A549 (cell line): ENCODE results near the gene GRIN3A. TPM values are rescaled to one million over a fixed set of nuclear protein-coding genes. Genes with fewer than 3 reads are reported as not detected.

Experiments
- ATAC-seq, 2 experiments: fragments of 200-7000 bp in 1 of 2; fragments of >200 bp in 1 of 2; cut with Nextera tagmentation in 1 of 2; cut with Tn5 transposase in 1 of 2; 3 replicates each; pipeline versions ENCODE4 v1.8.0 to v1.9.1; 2018 to 2020; ENCODE audit warnings: mild to moderate bottlenecking in 1 of 2, moderate library complexity in 1 of 2
- CTCF ChIA-PET: fragments of 300-600 bp; sonication (Branson Sonifier 250); formaldehyde crosslinking; extraction: SDS; loops from one replicate; lab custom pipeline; 2021; ENCODE audit warnings: antibody characterized with exemption, inconsistent platforms; lab: Yijun Ruan, JAX
- POLR2A ChIA-PET: fragments of 350-600 bp; formaldehyde crosslinking; extraction: SDS; loops from one replicate; lab custom pipeline; 2021; ENCODE audit warnings: antibody characterized with exemption, inconsistent platforms; lab: Yijun Ruan, JAX
- DNase-seq, 2 experiments: peaks; one replicate each; pipeline versions ENCODE4 v3.0.0 to v3.0.0-alpha.2; 2011 to 2016; ENCODE audit warnings: low read depth in 1 of 2, low spot score in 1 of 2
- FAIRE-seq: peaks from 2 replicates; lab custom pipeline; 2011; peaks lifted over from hg19 to GRCh38; lab: Jason Lieb, UNC
- H3K27ac ChIP-seq, 2 experiments: fragments of >200 bp; sonication (Bioruptor Twin); formaldehyde crosslinking; 3 replicates each; pipeline ENCODE4 v1.5.1; 2016 to 2017
- H3K4me1 ChIP-seq: fragments of >200 bp; sonication (Bioruptor Twin); formaldehyde crosslinking; 3 replicates; pipeline ENCODE4 v1.6.1; 2016
- H3K4me2 ChIP-seq: fragments of >200 bp; sonication (Bioruptor Twin); formaldehyde crosslinking; 3 replicates; pipeline ENCODE4 v1.6.1; 2016
- H3K4me3 ChIP-seq: fragments of >200 bp; sonication (Bioruptor Twin); formaldehyde crosslinking; 3 replicates; pipeline ENCODE4 v1.5.1; 2016
- H3K9me3 ChIP-seq: fragments of >200 bp; sonication (Bioruptor Twin); formaldehyde crosslinking; 3 replicates; pipeline ENCODE4 v1.6.1; 2016
- CEBPB ChIP-seq, 2 experiments: fragments of >200 bp in 1 of 2; sonication (Bioruptor Twin) in 1 of 2; formaldehyde crosslinking in 1 of 2; IDR thresholded peaks; 2 replicates each; pipeline ENCODE4 v1.6.1; 2012 to 2016
- CHD4 ChIP-seq: fragments of 200-600 bp; sonication (generic); IDR thresholded peaks from 2 replicates; pipeline ENCODE4 v1.6.1; 2016; ENCODE audit warnings: antibody characterized with exemption, mild to moderate bottlenecking, borderline replicate concordance
- CTCF ChIP-seq: fragments of >200 bp; sonication (Bioruptor Twin); formaldehyde crosslinking; IDR thresholded peaks from 3 replicates; pipeline ENCODE4 v1.5.1; 2016
- E2F6 ChIP-seq: IDR thresholded peaks from 2 replicates; pipeline ENCODE4 v1.6.1; 2012; ENCODE audit warnings: low read depth, borderline replicate concordance
- EHMT2 ChIP-seq: fragments of 200-600 bp; sonication (generic); IDR thresholded peaks from 2 replicates; pipeline ENCODE4 v1.6.1; 2016; ENCODE audit warnings: antibody characterized with exemption, low read depth, mild to moderate bottlenecking, moderate library complexity
- FOXS1 ChIP-seq: fragments of 250-450 bp; sonication (Bioruptor Pico); IDR thresholded peaks from 2 replicates; pipeline ENCODE4 v1.5.0; 2020; ENCODE audit warnings: mild to moderate bottlenecking, moderate library complexity
- HDAC2 ChIP-seq: fragments of 200-600 bp; sonication (generic); IDR thresholded peaks from 2 replicates; pipeline ENCODE4 v1.6.1; 2016
- HEYL ChIP-seq: fragments of 250-450 bp; sonication (Bioruptor Pico); IDR thresholded peaks from 2 replicates; pipeline ENCODE4 v1.8.0; 2021; ENCODE audit warnings: mild to moderate bottlenecking, moderate library complexity
- HOXB13 ChIP-seq: fragments of 250-450 bp; sonication (Bioruptor Pico); IDR thresholded peaks from 2 replicates; pipeline ENCODE4 v1.5.0; 2020; ENCODE audit warnings: low read depth, mild to moderate bottlenecking, moderate library complexity
- HOXB5 ChIP-seq: fragments of 250-450 bp; sonication (Bioruptor Pico); IDR thresholded peaks from 2 replicates; pipeline ENCODE4 v1.5.0; 2020; ENCODE audit warnings: mild to moderate bottlenecking, moderate library complexity
- JUN ChIP-seq, 2 experiments: fragments of >200 bp; sonication (Bioruptor Twin); formaldehyde crosslinking; IDR thresholded peaks; 2 replicates in 1 of 2; 3 replicates in 1 of 2; pipeline ENCODE4 v1.6.1; 2016 to 2017
- JUNB ChIP-seq: fragments of >200 bp; sonication (Bioruptor Twin); formaldehyde crosslinking; IDR thresholded peaks from 2 replicates; pipeline ENCODE4 v1.6.1; 2016
- MAX ChIP-seq: IDR thresholded peaks from 2 replicates; pipeline ENCODE4 v1.6.1; 2012
- MAZ ChIP-seq: fragments of 150-350 bp; IDR thresholded peaks from 2 replicates; pipeline ENCODE4 v1.6.1; 2014; ENCODE audit warnings: antibody characterized with exemption, low read depth, low read length, borderline replicate concordance
- MYC ChIP-seq: IDR thresholded peaks from 2 replicates; pipeline ENCODE4 v1.6.1; 2012; ENCODE audit warnings: mild to moderate bottlenecking, inconsistent platforms, low read length, improper control_type of control experiment, borderline replicate concordance
- NFE2L2 ChIP-seq: fragments of 150-350 bp; conservative IDR thresholded peaks from 2 replicates; pipeline ENCODE4 v1.6.1; 2014; ENCODE audit warnings: low read length
- RARB ChIP-seq: fragments of 250-450 bp; sonication (Bioruptor Pico); IDR thresholded peaks from 2 replicates; pipeline ENCODE4 v1.8.0; 2021; ENCODE audit warnings: mild to moderate bottlenecking, moderate library complexity
- RCOR1 ChIP-seq: fragments of 150-350 bp; IDR thresholded peaks from 2 replicates; pipeline ENCODE4 v1.6.1; 2014; ENCODE audit warnings: antibody characterized with exemption, low read length, low read depth
- TFCP2L1 ChIP-seq: fragments of 250-450 bp; sonication (Bioruptor Pico); IDR thresholded peaks from 2 replicates; pipeline ENCODE4 v1.5.0; 2021; ENCODE audit warnings: mild to moderate bottlenecking
- ZC3H11A ChIP-seq: fragments of 450-650 bp; IDR thresholded peaks from 2 replicates; pipeline ENCODE4 v1.6.1; 2014; ENCODE audit warnings: antibody characterized with exemption, mild to moderate bottlenecking
- ZFP36 ChIP-seq: fragments of 450-650 bp; IDR thresholded peaks from 2 replicates; pipeline ENCODE4 v1.6.1; 2014; ENCODE audit warnings: borderline replicate concordance; ENCODE audit not compliant: partially characterized antibody
- ZSCAN20 ChIP-seq: fragments of 250-450 bp; sonication (Bioruptor Pico); IDR thresholded peaks from 2 replicates; pipeline ENCODE4 v1.8.0; 2022; ENCODE audit warnings: mild to moderate bottlenecking, moderate library complexity
- polyA plus RNA-seq, 4 experiments: library from polyadenylated mRNA; depleted of rRNA in 3 of 4; stranded (reverse); fragments of >200 nt; fragmentation: RNase III in 1 of 4; extraction: RNeasy Plus Mini Kit Qiagen cat#74134 plus additional on column Dnase treatment in 1 of 4; gene quantifications; 2 replicates in 3 of 4; 3 replicates in 1 of 4; pipeline ENCODE4 v1.2.3, GENCODE V29; 2011 to 2017
- TF ChIP-seq, protein P1 (sequence below): fragments of 250-450 bp; sonication (Bioruptor Pico); IDR thresholded peaks from 2 replicates; pipeline ENCODE4 v1.5.0; 2020; ENCODE audit warnings: low read depth, mild to moderate bottlenecking, moderate library complexity
- TF ChIP-seq, protein P2 (sequence below): fragments of >200 bp; sonication (Bioruptor Twin); formaldehyde crosslinking; IDR thresholded peaks from 2 replicates; pipeline ENCODE4 v1.6.1; 2016
- TF ChIP-seq, protein P3 (sequence below): fragments of 450-650 bp; IDR thresholded peaks from 2 replicates; pipeline ENCODE4 v1.6.1; 2014; ENCODE audit warnings: antibody characterized with exemption

The GRIN3A gene
- polyA plus RNA-seq, 2 of the 4 experiments (the other 2 are of a cell fraction): not detected

GRCh38 chr9:101592788-101593187 is 145.7 kb downstream of the GRIN3A start:
- CTCF ChIA-PET: interaction anchor here (1.5 to 2.4 kb wide), 2 partner anchors 9 to 25 kb away, joined by 6 read pairs; no protein-coding TSS in a partner anchor

GRCh38 chr9:101591787-101592446 is 146.5 kb downstream of the GRIN3A start:
- no peaks in the 10 kb centered on the region for H3K9me3 ChIP-seq
- ATAC-seq: no peak
- POLR2A ChIA-PET: no interaction called here
- TF ChIP-seq HDAC2 (no peak), ZFP36 (no peak), E2F6 (no peak), JUN (IDR thresholded peaks at IDR 0.05) (no peak), RARB (CRISPR knock-in tag) (no peak), ZSCAN20 (CRISPR knock-in tag) (no peak), MAX (no peak), MAZ (no peak), HOXB5 (no peak), HEYL (CRISPR knock-in tag) (no peak), CEBPB (IDR thresholded peaks at IDR 0.05) (no peak), FOXS1 (CRISPR knock-in tag) (no peak), CTCF (no peak), TFCP2L1 (CRISPR knock-in tag) (no peak), EHMT2 (no peak), RCOR1 (no peak), NFE2L2 (no peak)
- TF ChIP-seq, protein P1, sequence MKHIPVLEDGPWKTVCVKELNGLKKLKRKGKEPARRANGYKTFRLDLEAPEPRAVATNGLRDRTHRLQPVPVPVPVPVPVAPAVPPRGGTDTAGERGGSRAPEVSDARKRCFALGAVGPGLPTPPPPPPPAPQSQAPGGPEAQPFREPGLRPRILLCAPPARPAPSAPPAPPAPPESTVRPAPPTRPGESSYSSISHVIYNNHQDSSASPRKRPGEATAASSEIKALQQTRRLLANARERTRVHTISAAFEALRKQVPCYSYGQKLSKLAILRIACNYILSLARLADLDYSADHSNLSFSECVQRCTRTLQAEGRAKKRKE (CRISPR knock-in tag): no peak
- TF ChIP-seq, all 56 proteins: peak for 0
- CTCF ChIA-PET: interaction anchor here (1.2 to 2.4 kb wide), 2 partner anchors 9 to 25 kb away, joined by 6 read pairs; no protein-coding TSS in a partner anchor
- Histone ChIP-seq H3K4me1 (peaks cover 17% of the 10 kb centered on the region), H3K27ac (no peak overlapping the region), H3K4me2 (no peak overlapping the region), H3K4me3 (no peak overlapping the region)
- FAIRE-seq (no peak), DNase-seq (no peak)

More at GRCh38 chr9:101592788-101593187, 145.7 kb downstream of the GRIN3A start:
- Histone ChIP-seq H3K9me3 (no peaks in the 10 kb centered on the region), H3K27ac (no peak overlapping the region), H3K4me2 (no peak overlapping the region), H3K4me1 (peaks cover 12% of the 10 kb centered on the region), H3K4me3 (no peak overlapping the region)
- ATAC-seq (no peak), DNase-seq (no peak), FAIRE-seq (no peak)
- POLR2A ChIA-PET: no interaction called here
- TF ChIP-seq CHD4 (no peak), HOXB13 (CRISPR knock-in tag) (no peak), JUNB (no peak), RARB (CRISPR knock-in tag) (no peak), MAX (no peak), MYC (no peak), ZC3H11A (no peak)
- TF ChIP-seq, protein P2, sequence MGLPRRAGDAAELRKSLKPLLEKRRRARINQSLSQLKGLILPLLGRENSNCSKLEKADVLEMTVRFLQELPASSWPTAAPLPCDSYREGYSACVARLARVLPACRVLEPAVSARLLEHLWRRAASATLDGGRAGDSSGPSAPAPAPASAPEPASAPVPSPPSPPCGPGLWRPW: no peak
- TF ChIP-seq, protein P3, sequence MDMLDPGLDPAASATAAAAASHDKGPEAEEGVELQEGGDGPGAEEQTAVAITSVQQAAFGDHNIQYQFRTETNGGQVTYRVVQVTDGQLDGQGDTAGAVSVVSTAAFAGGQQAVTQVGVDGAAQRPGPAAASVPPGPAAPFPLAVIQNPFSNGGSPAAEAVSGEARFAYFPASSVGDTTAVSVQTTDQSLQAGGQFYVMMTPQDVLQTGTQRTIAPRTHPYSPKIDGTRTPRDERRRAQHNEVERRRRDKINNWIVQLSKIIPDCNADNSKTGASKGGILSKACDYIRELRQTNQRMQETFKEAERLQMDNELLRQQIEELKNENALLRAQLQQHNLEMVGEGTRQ: no peak
